Activated T-cell treated with anti-CD3 and anti-CD28 coated beads for 4 hours (primary cell): ENCODE results near the gene MED15.
"Not testable (repeated sequence)": the region's sequence is repeated elsewhere in the genome, so short reads cannot be mapped to it uniquely, and the experiment has no call there.

Source experiments
- DNase-seq: peaks from one replicate; pipeline ENCODE4 v3.0.0-alpha.2; 2020

Gene MED15

GRCh38 chr22:20606041-20606783 lies 98.8 kb downstream of the MED15 start:
- DNase-seq, result peak; percentile 48

- DNase-seq, result no peak
These were observed 99.3 kb downstream of the MED15 start for GRCh38 chr22:20606784-20607128.

DNA sequence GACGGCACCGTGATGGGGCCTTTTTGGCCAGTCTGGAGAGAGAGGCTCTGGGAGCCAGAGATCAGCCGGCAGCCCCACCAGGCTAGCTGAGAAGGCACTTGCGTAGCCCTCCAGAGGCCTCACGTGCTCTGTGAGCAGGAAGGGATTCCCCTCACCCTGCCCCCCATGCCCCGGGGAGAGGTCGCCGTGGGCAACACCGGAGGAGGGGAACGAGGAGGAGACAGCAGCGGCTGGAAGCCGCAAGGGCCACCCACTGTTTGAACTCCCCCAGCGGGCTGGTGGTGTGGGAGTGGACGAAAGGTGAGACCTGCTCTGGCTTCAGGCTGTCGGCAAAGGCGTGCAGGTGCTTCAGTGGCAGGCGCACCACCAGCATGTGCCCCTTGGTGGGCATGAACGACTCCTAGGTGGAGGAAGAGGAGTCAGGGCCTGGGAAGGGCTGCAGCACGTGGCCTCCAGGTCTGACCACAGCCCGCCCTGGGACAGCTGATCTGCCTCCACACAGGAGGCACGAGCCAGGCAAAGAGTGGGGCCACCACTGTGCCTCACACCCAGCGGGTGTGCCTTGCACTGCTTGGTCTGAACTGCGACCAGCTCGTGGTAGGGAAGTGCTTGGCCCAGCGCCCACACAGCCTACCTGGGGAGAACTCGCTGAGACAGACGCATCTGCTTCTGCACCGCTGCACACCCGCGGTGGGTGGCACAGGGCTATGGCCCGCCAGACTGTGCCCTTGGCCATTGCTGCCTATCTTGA lies 99.9 kb downstream of the MED15 start:
- no peak for DNase-seq

- no peak for DNase-seq
These were observed 102.9 kb downstream of the MED15 start for GRCh38 chr22:20610243-20610686.

DNA sequence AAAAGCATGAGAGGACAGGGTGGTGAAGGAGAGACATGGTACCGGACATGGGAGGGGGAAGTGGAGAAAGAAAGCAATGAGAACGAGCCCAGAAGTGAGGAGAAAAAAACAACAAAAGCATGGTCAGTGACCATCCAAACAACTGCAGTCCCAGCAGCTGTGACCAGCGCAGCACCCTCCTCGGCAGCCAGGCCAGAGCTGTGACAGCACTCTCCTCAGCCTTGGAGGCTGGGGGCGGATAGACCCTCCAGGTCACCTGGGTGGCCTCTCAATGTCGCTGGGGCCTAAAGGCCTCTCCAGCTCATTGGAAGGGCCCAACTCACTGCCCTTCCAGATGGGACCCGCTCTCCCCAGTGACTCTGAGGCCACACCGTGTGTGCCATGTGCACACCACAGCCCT lies 103.3 kb downstream of the MED15 start:
- no peak for DNase-seq

GRCh38 chr22:20611418-20611817 lies 104.0 kb downstream of the MED15 start:
- DNase-seq, result no peak

- no peak for DNase-seq
These were observed 105.9 kb downstream of the MED15 start for GRCh38 chr22:20613301-20613700.

DNA sequence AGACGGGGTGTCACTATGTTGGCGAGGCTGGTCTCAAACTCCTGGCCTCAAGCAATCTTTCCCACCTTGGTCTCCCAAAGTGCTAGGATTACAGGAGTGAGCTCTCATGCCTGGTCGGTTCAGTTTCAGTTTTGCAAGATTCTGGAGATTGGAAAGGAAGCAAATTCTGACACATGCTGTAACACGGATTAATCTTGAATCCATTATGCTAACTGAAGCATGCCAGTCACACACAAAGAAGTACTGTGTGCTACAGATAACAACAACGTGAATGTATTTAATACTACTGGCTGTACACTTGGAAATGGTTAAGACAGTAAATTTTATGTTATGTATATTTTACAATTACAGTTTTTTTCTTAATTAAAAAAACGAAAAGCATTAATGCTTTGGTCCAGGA lies 107.6 kb downstream of the MED15 start:
- no peak for DNase-seq

- DNase-seq, result no peak
These were observed 108.4 kb downstream of the MED15 start for GRCh38 chr22:20615533-20616450.

GRCh38 chr22:20616451-20617043 lies 109.1 kb downstream of the MED15 start:
- no peak for DNase-seq

GRCh38 chr22:20618488-20618887 lies 111.1 kb downstream of the MED15 start:
- no peak for DNase-seq

GRCh38 chr22:20619045-20619892 lies 111.9 kb downstream of the MED15 start:
- DNase-seq, result no peak

GRCh38 chr22:20619893-20620194 lies 112.4 kb downstream of the MED15 start:
- not testable (repeated sequence) for DNase-seq

GRCh38 chr22:20621162-20621561 lies 113.8 kb downstream of the MED15 start:
- no peak for DNase-seq

DNA sequence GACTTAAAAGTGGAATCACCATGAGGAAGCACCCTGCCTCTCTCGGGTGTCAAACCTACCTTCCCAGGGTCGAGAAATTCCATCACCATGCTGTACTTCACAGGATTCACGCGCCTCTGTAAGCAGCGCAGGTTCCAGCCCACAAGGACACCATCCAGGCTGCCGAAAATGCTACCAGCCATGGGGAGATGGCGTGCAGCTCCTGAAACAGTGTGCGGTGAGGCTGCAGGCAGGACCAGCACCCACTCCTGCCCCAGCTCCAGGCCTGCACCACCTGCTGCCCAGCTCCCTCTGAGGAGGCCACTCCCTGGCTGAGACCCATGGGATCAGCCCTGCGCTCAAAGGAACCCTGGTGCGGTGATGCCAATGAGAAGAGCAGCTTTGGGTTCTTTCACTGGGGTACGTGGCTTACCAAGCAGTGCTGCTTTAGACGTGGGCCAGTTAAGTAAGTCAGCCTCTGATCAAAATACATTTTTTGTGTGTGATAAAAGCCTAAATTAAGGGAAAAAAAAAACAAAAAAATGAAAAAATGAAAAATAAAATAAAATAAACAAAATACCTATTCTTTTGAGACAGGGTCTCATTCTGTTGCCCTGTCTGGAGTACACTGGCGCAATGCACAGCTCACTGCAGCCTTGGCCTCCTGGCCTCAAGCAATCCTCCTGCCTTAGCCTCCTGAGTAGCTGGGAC lies 115.4 kb downstream of the MED15 start:
- DNase-seq, result no peak

DNA sequence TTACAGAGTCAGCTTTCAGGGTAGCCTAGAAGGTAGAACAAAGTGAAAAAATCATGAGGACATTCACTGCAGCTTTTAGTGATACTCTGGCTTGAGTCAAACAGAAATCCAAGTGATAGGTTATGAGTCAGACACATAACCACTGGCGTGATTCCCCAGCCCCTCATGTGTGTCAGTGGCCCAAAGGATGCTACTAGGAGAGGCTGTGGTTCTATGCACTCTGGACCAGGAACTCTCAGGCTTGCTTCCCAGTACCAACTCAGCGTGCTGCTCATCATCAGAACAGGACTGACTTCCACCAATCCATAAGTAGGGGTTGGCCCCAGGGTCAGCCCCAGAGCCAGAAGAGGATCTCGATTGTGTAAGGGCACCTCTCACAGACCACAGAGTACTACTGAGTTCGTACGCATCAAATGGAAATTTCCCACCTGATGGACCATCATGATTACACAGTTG lies 116.8 kb downstream of the MED15 start:
- DNase-seq, result no peak

- no peak for DNase-seq
These were observed 117.9 kb downstream of the MED15 start for GRCh38 chr22:20625270-20625669.

GRCh38 chr22:20626811-20627210 lies 119.4 kb downstream of the MED15 start:
- no peak for DNase-seq

GRCh38 chr22:20627432-20627831 lies 120.0 kb downstream of the MED15 start:
- DNase-seq, result no peak

- no peak for DNase-seq
These were observed 120.9 kb downstream of the MED15 start for GRCh38 chr22:20628081-20628939.
